NCI-H82 treated with DMSO at 0.1 percent for 48 hours (cell line): ENCODE data around the gene PIR.

ENCODE experiments used
- DNase-seq: peaks from one replicate; lab custom pipeline; 2025; ENCODE audit not compliant: unreplicated experiment; lab: John Stamatoyannopoulos, UW

PIR gene

GRCh38 chrX:15492469-15492868, 664 bp downstream of the PIR start:
- no peak for DNase-seq

- DNase-seq = no peak
These were observed 9.2 kb downstream of the PIR start for GRCh38 chrX:15483891-15484290.

GRCh38 chrX:15475486-15475885, 17.6 kb downstream of the PIR start:
- no peak for DNase-seq

GRCh38 chrX:15475021-15475420, 18.1 kb downstream of the PIR start:
- no peak for DNase-seq

- no peak for DNase-seq
These were observed 19.1 kb downstream of the PIR start for GRCh38 chrX:15474028-15474427.

DNA sequence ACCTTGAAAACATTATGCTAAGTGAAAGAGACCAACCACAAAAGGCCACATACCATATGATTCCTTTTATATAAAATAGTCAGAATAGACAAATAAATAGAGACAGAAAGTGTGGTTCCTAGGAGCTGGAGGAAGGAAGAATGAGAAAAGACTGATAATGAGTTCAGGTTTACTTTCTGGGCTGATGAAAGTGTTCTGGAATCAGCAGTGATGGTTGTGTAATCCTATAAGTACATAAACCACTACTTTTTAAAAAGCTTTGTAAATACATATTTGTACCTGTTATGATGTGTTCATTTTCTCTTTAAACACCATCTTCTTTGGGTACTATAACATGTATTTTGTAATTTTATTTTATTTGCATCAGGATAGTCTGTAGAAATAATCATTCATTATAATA, 20.6 kb downstream of the PIR start:
- DNase-seq = no peak

DNA sequence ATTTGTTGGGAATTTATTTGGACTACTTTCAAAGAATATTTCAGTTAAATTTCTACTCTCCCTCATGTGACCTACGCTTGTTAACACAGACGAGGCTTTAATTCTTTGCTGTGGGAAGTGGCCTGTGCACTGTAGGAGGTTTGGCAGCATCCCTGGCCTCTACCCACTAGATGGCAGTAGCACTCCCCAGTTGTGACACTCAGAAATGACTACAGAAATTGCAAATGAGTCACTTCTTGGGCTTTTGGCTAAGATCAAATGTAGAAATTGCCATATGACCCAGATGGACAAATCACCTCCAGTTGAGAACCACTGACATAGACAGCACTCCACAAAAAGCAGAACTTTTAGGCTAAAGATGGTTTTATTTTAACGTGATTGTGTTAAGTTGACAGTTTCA, 22.1 kb downstream of the PIR start:
- DNase-seq = peak; percentile 24

DNA sequence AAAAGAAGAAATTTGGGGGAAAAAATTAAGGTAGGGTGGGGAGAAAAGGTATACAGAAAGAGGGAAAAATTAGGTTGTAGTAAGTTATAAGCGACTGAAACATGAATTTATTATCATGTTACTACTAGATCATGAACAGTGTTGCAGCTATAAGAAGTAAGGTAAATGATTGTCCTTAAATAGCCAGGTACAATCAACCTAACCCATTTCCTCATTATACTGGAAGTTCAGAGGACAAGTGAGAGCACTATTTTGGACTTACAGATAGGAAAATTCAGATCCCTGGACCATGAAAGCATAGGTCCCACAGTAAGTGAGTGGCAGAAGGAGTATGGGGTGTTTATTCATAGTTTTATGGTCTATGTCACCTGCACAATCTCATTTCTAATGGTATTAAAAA, 23.5 kb downstream of the PIR start:
- no peak for DNase-seq

GRCh38 chrX:15468036-15468435, 25.1 kb downstream of the PIR start:
- peak; percentile 25 for DNase-seq

DNA sequence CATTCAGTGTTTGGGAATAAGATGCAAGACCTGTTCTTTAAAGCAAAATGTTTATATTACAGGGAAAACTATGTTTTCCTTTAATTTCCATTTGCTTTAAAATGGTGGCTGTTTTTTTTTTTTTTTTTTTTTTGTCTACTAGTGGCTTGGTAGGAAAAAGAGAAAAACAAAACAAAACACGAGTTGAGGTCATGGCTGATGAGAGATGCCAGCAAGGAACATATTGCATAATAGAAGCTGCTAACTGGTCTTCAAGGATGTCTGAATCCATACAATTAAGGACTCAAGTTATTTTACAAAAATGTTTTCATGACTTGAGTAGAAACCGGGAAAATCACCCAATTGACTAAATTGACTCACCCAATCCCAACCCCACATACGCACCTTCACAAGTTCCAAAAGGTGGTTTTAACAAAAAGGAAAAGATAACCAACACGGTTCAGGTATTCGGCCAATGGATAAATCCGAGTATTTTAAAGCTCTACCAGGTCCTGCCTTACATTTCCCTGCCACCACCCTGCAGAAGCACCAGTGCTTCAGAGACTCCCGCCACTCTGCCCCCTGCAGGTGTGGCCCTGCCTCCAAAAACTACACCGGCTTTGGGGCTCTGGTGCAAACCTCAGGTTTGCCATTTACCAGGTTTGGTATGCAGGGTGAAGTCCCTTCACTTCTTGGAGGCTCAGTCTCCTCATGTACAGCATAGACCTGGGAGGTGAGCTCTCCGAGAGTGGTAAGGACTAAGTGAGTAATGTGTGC, 27.1 kb downstream of the PIR start:
- no peak for DNase-seq

DNA sequence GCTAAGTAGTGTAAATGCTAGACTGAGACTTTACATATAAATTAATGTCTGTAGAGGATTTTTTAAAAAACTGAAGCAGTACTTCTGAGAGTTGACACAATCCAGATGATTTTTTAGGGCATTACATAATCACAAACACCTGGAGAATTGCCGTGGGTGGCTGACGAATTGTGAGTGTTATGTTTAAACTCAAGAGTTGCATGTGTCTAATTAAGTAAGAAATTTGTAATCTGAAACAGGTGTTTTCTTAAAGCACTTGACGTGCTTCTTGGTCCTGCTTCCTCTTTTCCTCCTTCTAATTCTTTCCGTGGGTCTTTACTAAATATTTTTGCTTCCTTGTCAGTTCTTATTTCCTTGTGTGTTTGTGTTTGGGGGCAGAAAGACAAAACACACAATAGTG, 27.8 kb downstream of the PIR start:
- no peak for DNase-seq

DNA sequence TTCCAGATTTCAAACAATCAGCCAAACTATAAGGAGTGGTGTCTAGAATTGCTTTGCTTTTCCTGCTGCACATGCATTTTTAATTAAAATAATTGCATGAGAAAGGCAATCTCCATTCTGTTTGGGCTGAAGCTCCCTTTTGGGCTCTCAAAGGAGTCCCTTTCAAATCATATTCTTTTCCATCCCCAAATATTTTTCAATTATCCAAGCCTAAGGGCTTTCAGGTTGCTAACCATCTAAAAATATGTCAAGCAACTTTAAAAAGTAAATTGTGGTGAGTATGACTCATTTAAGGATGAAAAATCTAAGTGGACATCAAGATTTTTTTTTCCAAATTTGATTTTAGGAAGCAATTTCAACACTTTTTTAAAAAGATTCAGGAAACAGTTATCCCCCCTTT, 28.4 kb downstream of the PIR start:
- no peak for DNase-seq

DNA sequence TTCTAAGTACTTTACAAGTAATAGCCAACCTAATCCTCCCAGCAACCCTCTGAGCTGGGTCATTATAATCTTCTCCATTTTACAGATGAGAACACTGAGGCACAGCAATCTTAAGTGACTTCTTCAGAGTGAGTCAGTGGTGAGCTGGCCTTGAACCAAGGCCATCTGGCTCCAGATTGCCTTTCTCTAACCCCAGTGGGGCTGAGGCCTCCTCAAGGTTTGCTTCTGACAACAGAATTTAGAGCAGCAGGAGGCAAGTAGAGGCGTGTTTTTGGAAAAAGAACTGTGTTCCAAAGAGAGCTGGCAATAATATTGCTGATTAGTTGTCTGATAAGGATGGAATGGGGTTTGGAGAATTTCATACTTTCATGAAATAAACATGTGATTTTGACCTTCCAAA, 41.2 kb downstream of the PIR start:
- no peak for DNase-seq

DNA sequence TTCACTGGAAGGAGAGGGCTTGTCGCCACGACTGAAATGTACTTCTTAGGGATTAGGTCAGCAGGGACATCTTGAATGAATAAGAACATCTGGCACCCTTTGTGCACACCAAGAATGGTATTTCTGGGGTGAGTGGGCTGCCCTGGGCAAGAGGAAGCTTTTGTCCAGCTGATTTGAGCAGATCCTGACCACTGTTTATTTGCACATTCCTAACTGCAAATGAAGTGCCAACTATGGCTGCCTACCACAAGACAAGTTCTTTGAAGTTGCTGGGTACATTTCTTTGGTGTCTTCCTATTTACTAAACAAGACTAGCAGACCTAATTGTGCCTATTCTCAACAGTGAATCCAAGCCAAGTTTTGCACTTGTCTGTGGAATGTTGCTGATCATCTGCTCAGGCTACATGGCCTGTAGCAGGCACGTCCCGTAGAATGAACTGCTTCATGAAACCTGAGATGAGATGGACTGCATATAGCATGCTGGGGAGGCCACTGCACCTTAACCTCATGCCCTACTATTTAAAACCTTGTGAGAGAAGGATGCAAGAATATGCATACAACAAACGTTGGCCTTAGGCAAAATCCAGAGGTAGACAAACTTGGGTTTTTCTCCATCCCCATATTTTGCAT, 45.0 kb downstream of the PIR start:
- DNase-seq = no peak

- peak; percentile 94 for DNase-seq
These were observed 51.7 kb downstream of the PIR start for GRCh38 chrX:15441464-15441863.

DNA sequence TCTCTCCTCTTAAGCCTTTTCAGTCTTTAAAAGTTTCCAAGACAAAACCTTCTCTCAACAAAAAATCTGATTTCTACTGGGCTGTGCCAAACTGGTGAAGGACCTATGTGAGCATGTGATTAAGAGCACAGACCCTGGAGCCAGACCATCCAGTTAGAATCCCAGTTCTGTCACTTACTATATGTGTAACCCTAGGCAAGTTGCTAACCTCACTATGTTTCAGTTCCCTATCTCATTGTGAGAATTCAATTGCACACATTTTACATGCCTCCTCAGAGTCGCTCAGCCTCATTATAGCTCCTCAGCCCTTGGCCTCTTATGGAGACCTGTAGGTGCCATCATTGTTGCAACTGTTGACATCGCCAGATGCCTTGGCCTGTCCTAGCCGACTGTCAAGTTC, 54.8 kb downstream of the PIR start:
- no peak for DNase-seq

DNA sequence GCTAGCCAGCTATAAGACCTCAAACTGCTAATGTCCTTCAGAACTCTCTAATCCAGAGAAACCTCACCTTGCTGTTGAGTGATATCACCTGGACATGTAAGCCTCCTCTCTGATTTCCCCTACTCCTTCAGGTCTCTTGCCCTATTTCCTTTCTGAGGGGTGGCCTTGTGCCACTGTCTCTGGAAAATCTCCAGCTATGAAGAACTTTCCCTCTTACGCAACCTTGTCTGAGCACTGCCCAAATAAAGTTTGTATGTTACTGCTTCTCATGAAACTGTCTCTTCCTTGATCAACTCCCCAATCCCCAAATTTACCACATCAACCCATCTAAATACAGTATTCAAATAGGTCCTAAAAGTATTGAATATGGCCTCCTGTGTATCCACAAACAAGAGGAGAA, 55.4 kb downstream of the PIR start:
- DNase-seq = no peak

DNA sequence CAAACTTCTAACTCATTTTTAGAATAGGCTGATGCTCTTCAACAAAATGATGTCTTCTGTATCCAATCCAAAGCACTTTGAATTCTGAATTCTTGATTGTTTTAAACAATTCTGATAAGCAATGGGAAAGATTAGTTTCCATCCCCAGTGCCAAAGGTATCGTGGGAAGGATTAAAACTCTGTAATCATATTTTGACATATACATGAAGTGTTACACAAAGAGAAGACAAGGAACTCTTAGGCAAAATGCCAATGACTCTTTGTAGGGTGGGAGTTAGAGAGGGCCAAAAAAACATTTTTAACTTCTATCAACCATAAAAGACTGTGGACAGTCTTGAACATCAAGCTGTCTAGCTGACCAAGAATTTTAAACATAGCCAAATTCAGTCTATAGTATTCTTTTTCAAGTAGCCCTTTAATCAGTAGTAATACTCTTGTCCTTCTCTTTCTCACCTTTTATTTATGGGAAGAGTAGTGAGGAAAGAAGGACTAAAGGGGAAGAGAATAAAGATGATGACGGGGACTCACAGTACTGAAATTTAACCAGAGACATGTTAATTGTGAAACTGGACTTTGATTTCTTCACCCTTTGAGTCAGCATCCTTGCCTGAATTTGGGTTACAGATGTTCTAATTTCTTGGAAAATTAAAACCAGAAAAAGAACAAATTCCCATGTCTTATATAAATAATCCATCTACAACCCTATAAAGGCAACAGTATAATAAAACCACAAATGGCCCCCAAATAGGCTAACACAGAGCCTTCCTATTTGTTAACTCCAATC, 57.1 kb downstream of the PIR start:
- DNase-seq = no peak

GRCh38 chrX:15434205-15434604, 58.9 kb downstream of the PIR start:
- no peak for DNase-seq

GRCh38 chrX:15430584-15430983, 62.5 kb downstream of the PIR start:
- DNase-seq = no peak

- DNase-seq = no peak
These were observed 63.1 kb downstream of the PIR start for GRCh38 chrX:15430076-15430475.

- DNase-seq = no peak
These were observed 68.1 kb downstream of the PIR start for GRCh38 chrX:15425024-15425423.
